ENCODE data around the gene BPNT1. TPM values are rescaled to one million over a fixed set of nuclear protein-coding genes. Genes with fewer than 3 reads are reported as not detected.

Gene BPNT1
- total and polyA plus RNA-seq, 2 donors (not counting 3 experiments of a cell fraction or from before 2014, with no cell fraction given) = 20.3 to 29.0 TPM

GRCh38 chr1:220093361-220094015, 3.9 kb upstream of the BPNT1 start:
- Histone ChIP-seq H3K9me1 (replicated peaks; ENCODE audit: control insufficient read depth, extremely low read depth, insufficient read depth, low read length) (no peaks in the 10 kb centered on the region), H4K20me1 (replicated peaks; ENCODE audit: control insufficient read depth, extremely low read depth, insufficient read depth, low read length) (no peaks in the 10 kb centered on the region), H3K4me1 (ENCODE audit: control insufficient read depth, extremely low read depth, insufficient read depth, low read length) (peaks cover 6% of the 10 kb centered on the region), H3K9me3 (replicated peaks; ENCODE audit: control insufficient read depth, insufficient read depth, low read length) (no peaks in the 10 kb centered on the region), H2AFZ (ENCODE audit: low read depth, low read length) (no peak overlapping the region), H3K27ac (ENCODE audit: insufficient read depth, low read depth, low read length) (no peak overlapping the region), H3K9ac (replicated peaks; ENCODE audit: extremely low read depth, insufficient read depth, low read length) (no peak overlapping the region), H3K4me2 (ENCODE audit: insufficient read depth, low read length) (peak overlapping the region; percentile 40), H3K36me3 (ENCODE audit: control insufficient read depth in 2 of 2, extremely low read depth in 1 of 2, insufficient read depth in 2 of 2, low read length in 2 of 2) (peaks cover 0 to 3% of the 10 kb centered on the region in 2 experiments), H3K79me2 (ENCODE audit: control insufficient read depth, insufficient read depth, low read length) (peaks cover 13% of the 10 kb centered on the region), H3K27me3 (ENCODE audit: control insufficient read depth in 2 of 2, insufficient read depth in 2 of 2, low read length in 2 of 2) (no peaks in the 10 kb centered on the region), H3K4me3 (replicated peaks in 1 of 3; ENCODE audit: insufficient read depth in 1 of 3, low read depth in 1 of 3, low read length in 3 of 3) (peak overlapping the region in 1 of 3 experiments; percentile 74)
- BruUV-seq (replicated peaks) = no TSS peak
- CTCF ChIA-PET = interaction anchor here (0.5 to 1.8 kb wide), 6 partner anchors 8 to 102 kb away, joined by 3 to 12 read pairs (median 4); no protein-coding TSS in a partner anchor
- intact Hi-C loops (cut with micrococcal nuclease) = loop anchor here (1.0 to 5.0 kb wide), 3 partner anchors 44 to 91 kb away; partner anchors contain the start of gene EPRS1
- dilution Hi-C loops (cut with MboI; ENCODE audit: extremely low pct_ligation_motif_present, low sequenced_read_pairs) = no loop called here
- DNase-seq (ENCODE audit: low read depth, low spot score) (no peak), FAIRE-seq (peak; percentile 73)
- TF ChIP-seq POLR2A (IDR thresholded peaks at IDR 0.05; ENCODE audit: low read depth, low read length) (no peak), FOS (IDR thresholded peaks at IDR 0.05; ENCODE audit: borderline replicate concordance, insufficient read depth, low read length) (no peak)
- TF ChIP-seq, protein P1, sequence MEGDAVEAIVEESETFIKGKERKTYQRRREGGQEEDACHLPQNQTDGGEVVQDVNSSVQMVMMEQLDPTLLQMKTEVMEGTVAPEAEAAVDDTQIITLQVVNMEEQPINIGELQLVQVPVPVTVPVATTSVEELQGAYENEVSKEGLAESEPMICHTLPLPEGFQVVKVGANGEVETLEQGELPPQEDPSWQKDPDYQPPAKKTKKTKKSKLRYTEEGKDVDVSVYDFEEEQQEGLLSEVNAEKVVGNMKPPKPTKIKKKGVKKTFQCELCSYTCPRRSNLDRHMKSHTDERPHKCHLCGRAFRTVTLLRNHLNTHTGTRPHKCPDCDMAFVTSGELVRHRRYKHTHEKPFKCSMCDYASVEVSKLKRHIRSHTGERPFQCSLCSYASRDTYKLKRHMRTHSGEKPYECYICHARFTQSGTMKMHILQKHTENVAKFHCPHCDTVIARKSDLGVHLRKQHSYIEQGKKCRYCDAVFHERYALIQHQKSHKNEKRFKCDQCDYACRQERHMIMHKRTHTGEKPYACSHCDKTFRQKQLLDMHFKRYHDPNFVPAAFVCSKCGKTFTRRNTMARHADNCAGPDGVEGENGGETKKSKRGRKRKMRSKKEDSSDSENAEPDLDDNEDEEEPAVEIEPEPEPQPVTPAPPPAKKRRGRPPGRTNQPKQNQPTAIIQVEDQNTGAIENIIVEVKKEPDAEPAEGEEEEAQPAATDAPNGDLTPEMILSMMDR (IDR thresholded peaks at IDR 0.05; ENCODE audit: extremely low read depth in 1 of 2, insufficient read depth in 1 of 2, low read depth in 1 of 2, low read length in 2 of 2) = no peak
- POLR2A ChIA-PET = no interaction called here

GRCh38 chr1:220092694-220093093, 3.1 kb upstream of the BPNT1 start:
- Histone ChIP-seq H3K4me2 (ENCODE audit: insufficient read depth, low read length) (no peak overlapping the region), H3K79me2 (ENCODE audit: control insufficient read depth, insufficient read depth, low read length) (peaks cover 14% of the 10 kb centered on the region), H3K27ac (ENCODE audit: insufficient read depth, low read depth, low read length) (no peak overlapping the region), H3K9me3 (replicated peaks; ENCODE audit: control insufficient read depth, insufficient read depth, low read length) (no peaks in the 10 kb centered on the region), H3K27me3 (ENCODE audit: control insufficient read depth in 2 of 2, insufficient read depth in 2 of 2, low read length in 2 of 2) (no peaks in the 10 kb centered on the region), H3K4me1 (ENCODE audit: control insufficient read depth, extremely low read depth, insufficient read depth, low read length) (peaks cover 6% of the 10 kb centered on the region), H3K9ac (replicated peaks; ENCODE audit: extremely low read depth, insufficient read depth, low read length) (no peak overlapping the region), H3K4me3 (replicated peaks in 1 of 3; ENCODE audit: insufficient read depth in 1 of 3, low read depth in 1 of 3, low read length in 3 of 3) (no peak overlapping the region), H3K9me1 (replicated peaks; ENCODE audit: control insufficient read depth, extremely low read depth, insufficient read depth, low read length) (no peaks in the 10 kb centered on the region), H2AFZ (ENCODE audit: low read depth, low read length) (no peak overlapping the region), H4K20me1 (replicated peaks; ENCODE audit: control insufficient read depth, extremely low read depth, insufficient read depth, low read length) (no peaks in the 10 kb centered on the region), H3K36me3 (ENCODE audit: control insufficient read depth in 2 of 2, extremely low read depth in 1 of 2, insufficient read depth in 2 of 2, low read length in 2 of 2) (no peaks in the 10 kb centered on the region)
- dilution Hi-C loops (cut with MboI; ENCODE audit: extremely low pct_ligation_motif_present, low sequenced_read_pairs) (no loop called here), intact Hi-C loops (cut with micrococcal nuclease) (loop anchor here (5.0 kb wide), 1 partner anchor 90 kb away; no protein-coding TSS in a partner anchor)
- TF ChIP-seq MYC (IDR thresholded peaks at IDR 0.05; ENCODE audit: low read depth, low read length) (no peak), POLR2A (IDR thresholded peaks at IDR 0.05; ENCODE audit: low read depth, low read length) (no peak), JUN (IDR thresholded peaks at IDR 0.05; ENCODE audit: borderline replicate concordance, insufficient read depth, insufficient read length, low read depth) (no peak), FOS (IDR thresholded peaks at IDR 0.05; ENCODE audit: borderline replicate concordance, insufficient read depth, low read length) (no peak), EZH2 (IDR thresholded peaks at IDR 0.05; ENCODE audit: borderline replicate concordance, low read depth, low read length, severe bottlenecking) (no peak), GATA2 (IDR thresholded peaks at IDR 0.05; ENCODE audit: insufficient read depth, insufficient read length, low read depth, low read length) (no peak), POLR2AphosphoS5 (IDR thresholded peaks at IDR 0.05; ENCODE audit: insufficient read depth, low read depth, low read length) (no peak)
- TF ChIP-seq, protein P2, sequence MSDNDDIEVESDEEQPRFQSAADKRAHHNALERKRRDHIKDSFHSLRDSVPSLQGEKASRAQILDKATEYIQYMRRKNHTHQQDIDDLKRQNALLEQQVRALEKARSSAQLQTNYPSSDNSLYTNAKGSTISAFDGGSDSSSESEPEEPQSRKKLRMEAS (IDR thresholded peaks at IDR 0.05; ENCODE audit: insufficient read depth, insufficient read length) = no peak
- TF ChIP-seq, protein P1 (IDR thresholded peaks at IDR 0.05; ENCODE audit: extremely low read depth in 1 of 2, insufficient read depth in 1 of 2, low read depth in 1 of 2, low read length in 2 of 2) = no peak
- CTCF ChIA-PET = interaction anchor here (0.5 to 1.8 kb wide), 4 partner anchors 10 to 101 kb away, joined by 3 to 12 read pairs (median 4); no protein-coding TSS in a partner anchor
- POLR2A ChIA-PET = no interaction called here
- FAIRE-seq (no peak), DNase-seq (ENCODE audit: low read depth, low spot score) (no peak)
- BruUV-seq (replicated peaks) = no TSS peak

Data from endothelial cell of umbilical vein (primary cell).